Measurements from ENCODE around the gene ZNF718.
"Not testable (repeated sequence)": the region's sequence is repeated elsewhere in the genome, so short reads cannot be mapped to it uniquely, and the experiment has no call there.

ZNF718 gene

DNA sequence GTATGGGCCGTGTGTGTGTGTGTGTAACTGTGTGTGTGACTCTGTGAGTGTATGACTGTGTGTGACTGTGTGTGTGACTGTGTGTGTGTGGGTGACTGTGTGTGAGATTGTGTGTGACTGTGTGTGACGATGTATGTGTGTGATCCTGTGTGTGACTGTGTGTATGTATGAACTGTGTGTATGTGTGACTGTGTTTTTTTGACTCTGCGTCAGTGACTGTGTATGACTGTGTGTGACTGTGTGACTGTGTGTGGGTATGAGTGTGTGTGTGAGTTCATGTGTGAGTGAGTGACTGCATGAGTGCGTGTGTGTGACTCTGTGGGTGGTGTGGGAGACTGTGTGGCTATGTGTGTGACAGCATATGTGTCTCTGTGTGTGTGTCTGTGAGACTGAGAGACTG lies 81.8 kb downstream of the ZNF718 start:
- TF ChIP-seq, protein P1, sequence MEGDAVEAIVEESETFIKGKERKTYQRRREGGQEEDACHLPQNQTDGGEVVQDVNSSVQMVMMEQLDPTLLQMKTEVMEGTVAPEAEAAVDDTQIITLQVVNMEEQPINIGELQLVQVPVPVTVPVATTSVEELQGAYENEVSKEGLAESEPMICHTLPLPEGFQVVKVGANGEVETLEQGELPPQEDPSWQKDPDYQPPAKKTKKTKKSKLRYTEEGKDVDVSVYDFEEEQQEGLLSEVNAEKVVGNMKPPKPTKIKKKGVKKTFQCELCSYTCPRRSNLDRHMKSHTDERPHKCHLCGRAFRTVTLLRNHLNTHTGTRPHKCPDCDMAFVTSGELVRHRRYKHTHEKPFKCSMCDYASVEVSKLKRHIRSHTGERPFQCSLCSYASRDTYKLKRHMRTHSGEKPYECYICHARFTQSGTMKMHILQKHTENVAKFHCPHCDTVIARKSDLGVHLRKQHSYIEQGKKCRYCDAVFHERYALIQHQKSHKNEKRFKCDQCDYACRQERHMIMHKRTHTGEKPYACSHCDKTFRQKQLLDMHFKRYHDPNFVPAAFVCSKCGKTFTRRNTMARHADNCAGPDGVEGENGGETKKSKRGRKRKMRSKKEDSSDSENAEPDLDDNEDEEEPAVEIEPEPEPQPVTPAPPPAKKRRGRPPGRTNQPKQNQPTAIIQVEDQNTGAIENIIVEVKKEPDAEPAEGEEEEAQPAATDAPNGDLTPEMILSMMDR (IDR thresholded peaks at IDR 0.05; ENCODE audit: extremely low read depth, missing control alignments): no peak
- DNase-seq (ENCODE audit: low spot score): no peak

GRCh38 chr4:208416-209096 lies 84.3 kb downstream of the ZNF718 start:
- DNase-seq (ENCODE audit: low spot score): not testable (repeated sequence)

DNA sequence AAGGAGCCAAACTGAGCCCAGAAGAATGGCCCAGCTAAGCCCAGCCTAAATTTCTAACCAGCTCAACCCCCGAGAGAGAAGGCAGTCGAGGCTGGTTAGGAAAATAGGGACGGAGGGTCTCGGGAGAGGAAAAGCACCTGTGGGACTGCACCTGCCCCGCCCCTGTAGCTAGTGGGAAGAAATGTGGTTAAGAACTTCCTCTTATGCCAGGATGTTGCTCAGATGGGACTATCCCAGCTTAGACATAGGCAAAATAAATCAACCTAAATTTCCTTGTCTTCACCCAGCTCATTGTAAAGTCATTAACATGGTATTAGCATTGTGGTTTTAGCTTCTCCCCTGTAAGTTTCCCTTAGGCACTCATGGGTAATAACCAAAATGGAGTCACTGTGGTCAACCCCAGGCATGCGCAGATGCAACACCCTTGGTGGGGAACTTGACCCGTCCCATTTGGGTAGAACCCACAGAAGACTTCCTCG lies 86.8 kb downstream of the ZNF718 start:
- TF ChIP-seq, protein P1 (IDR thresholded peaks at IDR 0.05; ENCODE audit: extremely low read depth, missing control alignments): no peak
- no peak for DNase-seq (ENCODE audit: low spot score)

GRCh38 chr4:212438-213188 lies 88.3 kb downstream of the ZNF718 start:
- TF ChIP-seq, protein P1 (IDR thresholded peaks at IDR 0.05; ENCODE audit: extremely low read depth, missing control alignments): no peak
- no peak for DNase-seq (ENCODE audit: low spot score)

DNA sequence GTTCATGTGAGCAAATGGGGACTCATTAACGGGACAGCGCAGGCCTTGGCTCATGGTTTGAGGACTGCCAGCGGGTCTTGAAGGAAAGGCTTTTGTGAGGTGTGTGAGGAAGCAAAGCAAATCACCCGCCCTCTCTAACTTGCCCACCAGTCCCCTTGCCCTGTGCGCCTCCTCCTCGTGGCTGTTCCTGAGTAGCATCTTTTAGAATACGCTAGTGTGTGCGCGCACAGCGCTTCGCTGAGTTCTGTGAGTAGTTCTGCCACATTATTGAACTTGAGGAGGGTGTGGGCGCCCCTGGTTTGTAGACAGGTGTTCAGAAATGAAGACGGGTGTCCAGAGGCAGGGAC lies 88.9 kb downstream of the ZNF718 start:
- DNase-seq (ENCODE audit: low spot score): not testable (repeated sequence)

Measured in GM20000 (cell line).